C4-2B (cell line): ENCODE data around the gene TMEM229B.

Experiments used
- CTCF ChIP-seq: fragments of 450-650 bp; conservative IDR thresholded peaks from 2 replicates; pipeline ENCODE4 v1.5.1; 2017; ENCODE audit warnings: mild to moderate bottlenecking
- ZFX ChIP-seq: fragments of 450-650 bp; IDR thresholded peaks from 2 replicates; pipeline ENCODE4 v1.6.1; 2017

GRCh38 chr14:67508956-67509355 lies 20.4 kb upstream of the TMEM229B start:
- TF ChIP-seq CTCF (no peak), ZFX (no peak)
